GM04503 (cell line): ENCODE data around the gene EIF2S2.

ENCODE experiments used
- DNase-seq: peaks from one replicate; pipeline ENCODE4 v3.0.0-alpha.2; 2012; ENCODE audit warnings: low read depth

The EIF2S2 gene

GRCh38 chr20:34064286-34064685 is 47.8 kb downstream of the EIF2S2 start:
- DNase-seq: no peak

- DNase-seq: peak; percentile 31
Measured at GRCh38 chr20:34062570-34063482, 49.2 kb downstream of the EIF2S2 start.

- DNase-seq: no peak
Measured at GRCh38 chr20:34061695-34062094, 50.3 kb downstream of the EIF2S2 start.

GRCh38 chr20:34060970-34061369 is 51.1 kb downstream of the EIF2S2 start:
- DNase-seq: no peak

- DNase-seq: no peak
Measured at GRCh38 chr20:34058831-34059230, 53.2 kb downstream of the EIF2S2 start.

- no peak for DNase-seq
Measured at GRCh38 chr20:34055290-34055689, 56.8 kb downstream of the EIF2S2 start.

GRCh38 chr20:34052414-34052813 is 59.6 kb downstream of the EIF2S2 start:
- peak; percentile 36 for DNase-seq

- DNase-seq: no peak
Measured at GRCh38 chr20:34049897-34050695, 61.9 kb downstream of the EIF2S2 start.

GRCh38 chr20:34049389-34049788 is 62.7 kb downstream of the EIF2S2 start:
- no peak for DNase-seq

GRCh38 chr20:34047917-34048316 is 64.1 kb downstream of the EIF2S2 start:
- no peak for DNase-seq

- DNase-seq: no peak
Measured at GRCh38 chr20:34047010-34047687, 64.9 kb downstream of the EIF2S2 start.

- DNase-seq: no peak
Measured at GRCh38 chr20:34045930-34046725, 65.9 kb downstream of the EIF2S2 start.

- no peak for DNase-seq
Measured at GRCh38 chr20:34045294-34045693, 66.7 kb downstream of the EIF2S2 start.

- DNase-seq: no peak
Measured at GRCh38 chr20:34043025-34043424, 69.0 kb downstream of the EIF2S2 start.

- no peak for DNase-seq
Measured at GRCh38 chr20:34042262-34042661, 69.8 kb downstream of the EIF2S2 start.

GRCh38 chr20:34041226-34041625 is 70.8 kb downstream of the EIF2S2 start:
- DNase-seq: no peak

GRCh38 chr20:34040300-34040995 is 71.6 kb downstream of the EIF2S2 start:
- no peak for DNase-seq
